Activated CD8-positive, alpha-beta T cell treated with anti-CD3 and anti-CD28 coated beads for 36 hours (primary cell): ENCODE data around the gene PTOV1. TPM values are rescaled to one million over a fixed set of nuclear protein-coding genes. Genes with fewer than 3 reads are reported as not detected.

ENCODE experiments used
- ATAC-seq: fragments of 200-7000 bp; cut with Tn5 transposase; one replicate; pipeline ENCODE4 v1.10.0; 2021; ENCODE audit warnings: mild to moderate bottlenecking, moderate library complexity
- CTCF ChIA-PET: fragments of 350-600 bp; sonication (Branson Sonifier 250); formaldehyde crosslinking; loops from one replicate; lab custom pipeline; 2021; ENCODE audit warnings: antibody characterized with exemption; lab: Charles Lee
- POLR2A ChIA-PET: fragments of 350-600 bp; sonication (Branson Sonifier 250); formaldehyde crosslinking; loops from one replicate; lab custom pipeline; 2021; ENCODE audit warnings: antibody characterized with exemption; lab: Charles Lee
- DNase-seq: peaks from one replicate; pipeline ENCODE4 v3.0.0-alpha.2; 2020
- H3K27ac Mint-ChIP-seq: one replicate; pipeline ENCODE4 v1.8.0; 2021; ENCODE audit warnings: mild to moderate bottlenecking, mixed read lengths
- H3K27me3 Mint-ChIP-seq: one replicate; pipeline ENCODE4 v1.8.0; 2021; ENCODE audit warnings: mixed read lengths
- H3K36me3 Mint-ChIP-seq: one replicate; pipeline ENCODE4 v1.8.0; 2021; ENCODE audit warnings: low read depth, mixed read lengths
- H3K4me1 Mint-ChIP-seq: one replicate; pipeline ENCODE4 v1.8.0; 2021; ENCODE audit warnings: low read depth, mixed read lengths
- H3K4me3 Mint-ChIP-seq: one replicate; pipeline ENCODE4 v1.8.0; 2021; ENCODE audit warnings: mild to moderate bottlenecking, moderate library complexity, mixed read lengths
- H3K9me3 Mint-ChIP-seq: one replicate; pipeline ENCODE4 v1.8.0; 2021; ENCODE audit warnings: mixed read lengths
- intact Hi-C: fragments of 100-400 bp; cut with micrococcal nuclease; formaldehyde crosslinking; loops from one replicate; pipeline ENCODE4 v1.10.0; 2022
- total RNA-seq, 2 experiments: library from RNA; stranded (reverse); gene quantifications; one replicate each; pipeline ENCODE4 v1.2.3, GENCODE V29; 2021
- TF ChIP-seq, protein P1 (sequence below): fragments of 200-600 bp; IDR thresholded peaks from one replicate; pipeline ENCODE4 v1.8.0; 2022; ENCODE audit warnings: antibody characterized with exemption, mild to moderate bottlenecking

PTOV1 gene
- total RNA-seq, 2 experiments from 2014 or later = 87.4 to 88.5 TPM

- ATAC-seq (no peak), DNase-seq (no peak)
- Mint-ChIP-seq H3K27me3 (no peaks in the 10 kb centered on the region), H3K4me1 (peaks cover 11% of the 10 kb centered on the region), H3K4me3 (no peak overlapping the region), H3K9me3 (no peaks in the 10 kb centered on the region), H3K36me3 (peaks cover 6% of the 10 kb centered on the region), H3K27ac (no peak overlapping the region)
- TF ChIP-seq, protein P1, sequence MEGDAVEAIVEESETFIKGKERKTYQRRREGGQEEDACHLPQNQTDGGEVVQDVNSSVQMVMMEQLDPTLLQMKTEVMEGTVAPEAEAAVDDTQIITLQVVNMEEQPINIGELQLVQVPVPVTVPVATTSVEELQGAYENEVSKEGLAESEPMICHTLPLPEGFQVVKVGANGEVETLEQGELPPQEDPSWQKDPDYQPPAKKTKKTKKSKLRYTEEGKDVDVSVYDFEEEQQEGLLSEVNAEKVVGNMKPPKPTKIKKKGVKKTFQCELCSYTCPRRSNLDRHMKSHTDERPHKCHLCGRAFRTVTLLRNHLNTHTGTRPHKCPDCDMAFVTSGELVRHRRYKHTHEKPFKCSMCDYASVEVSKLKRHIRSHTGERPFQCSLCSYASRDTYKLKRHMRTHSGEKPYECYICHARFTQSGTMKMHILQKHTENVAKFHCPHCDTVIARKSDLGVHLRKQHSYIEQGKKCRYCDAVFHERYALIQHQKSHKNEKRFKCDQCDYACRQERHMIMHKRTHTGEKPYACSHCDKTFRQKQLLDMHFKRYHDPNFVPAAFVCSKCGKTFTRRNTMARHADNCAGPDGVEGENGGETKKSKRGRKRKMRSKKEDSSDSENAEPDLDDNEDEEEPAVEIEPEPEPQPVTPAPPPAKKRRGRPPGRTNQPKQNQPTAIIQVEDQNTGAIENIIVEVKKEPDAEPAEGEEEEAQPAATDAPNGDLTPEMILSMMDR = no peak
- intact Hi-C loops = no loop called here
- ChIA-PET CTCF (no interaction called here), POLR2A (interaction anchor here (0.8 kb wide), 1 partner anchor 10 kb away, joined by 4 read pairs; the partner anchor contains the start of gene FUZ)
These were observed 27.5 kb upstream of the PTOV1 start for GRCh38 chr19:49823472-49823871.

DNA sequence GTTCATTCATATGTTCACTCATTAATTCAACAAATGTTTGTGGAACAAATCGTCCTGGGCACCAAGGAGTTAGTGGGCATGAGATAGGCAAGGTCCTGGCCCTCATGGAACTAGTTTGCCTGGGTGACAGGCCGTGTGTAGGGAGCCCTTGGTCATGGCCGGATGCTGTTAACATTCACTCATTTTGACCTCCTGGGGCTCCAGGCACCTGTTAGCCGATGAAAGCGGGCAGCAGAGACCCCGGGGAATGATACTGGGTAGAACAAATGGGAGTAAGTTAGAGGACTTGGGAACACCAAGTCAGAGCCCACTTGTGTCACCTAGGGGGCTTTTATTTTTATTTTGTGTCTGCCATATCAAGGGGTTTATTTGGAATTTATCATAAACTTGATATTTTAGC, 26.3 kb upstream of the PTOV1 start:
- H3K9me3 Mint-ChIP-seq = no peaks in the 10 kb centered on the region
- H3K27me3 Mint-ChIP-seq = no peaks in the 10 kb centered on the region
- CTCF ChIA-PET = interaction anchor here (1.4 kb wide), 1 partner anchor 11 kb away, joined by 3 read pairs; the partner anchor contains the start of gene FUZ
- TF ChIP-seq, protein P1 = no peak
- ATAC-seq (no peak), DNase-seq (no peak)
- H3K4me3 Mint-ChIP-seq = no peak overlapping the region
- no peak overlapping the region for H3K27ac Mint-ChIP-seq
- intact Hi-C loops = no loop called here
- H3K4me1 Mint-ChIP-seq = peaks cover 6% of the 10 kb centered on the region
- peaks cover 6% of the 10 kb centered on the region for H3K36me3 Mint-ChIP-seq
- POLR2A ChIA-PET = no interaction called here

DNA sequence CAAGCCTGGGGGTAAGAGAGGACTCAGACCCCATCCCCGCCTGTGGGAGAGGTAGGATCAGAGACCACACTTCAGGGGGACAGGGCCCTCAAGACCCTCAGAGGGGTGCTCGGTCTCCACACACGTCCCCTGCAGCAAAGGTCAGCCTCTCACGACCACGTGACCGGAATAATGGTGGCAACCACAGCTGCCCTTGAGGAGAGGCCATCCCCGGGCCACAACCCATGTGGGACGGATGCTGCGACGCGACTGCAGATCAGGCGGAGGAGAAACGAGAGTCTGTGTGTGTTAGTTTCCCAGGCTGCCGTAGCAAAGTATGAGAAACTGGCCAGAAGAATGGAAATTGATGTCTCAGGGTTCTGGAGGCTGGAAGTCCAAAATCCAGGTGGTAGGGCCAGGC, 23.9 kb upstream of the PTOV1 start:
- ChIA-PET POLR2A (no interaction called here), CTCF (no interaction called here)
- DNase-seq = no peak
- no peak for ATAC-seq
- no peak overlapping the region for H3K4me3 Mint-ChIP-seq
- no peaks in the 10 kb centered on the region for H3K9me3 Mint-ChIP-seq
- H3K27ac Mint-ChIP-seq = no peak overlapping the region
- peaks cover 3% of the 10 kb centered on the region for H3K4me1 Mint-ChIP-seq
- TF ChIP-seq, protein P1 = no peak
- intact Hi-C loops = no loop called here
- H3K27me3 Mint-ChIP-seq = no peaks in the 10 kb centered on the region
- peaks cover 6% of the 10 kb centered on the region for H3K36me3 Mint-ChIP-seq

DNA sequence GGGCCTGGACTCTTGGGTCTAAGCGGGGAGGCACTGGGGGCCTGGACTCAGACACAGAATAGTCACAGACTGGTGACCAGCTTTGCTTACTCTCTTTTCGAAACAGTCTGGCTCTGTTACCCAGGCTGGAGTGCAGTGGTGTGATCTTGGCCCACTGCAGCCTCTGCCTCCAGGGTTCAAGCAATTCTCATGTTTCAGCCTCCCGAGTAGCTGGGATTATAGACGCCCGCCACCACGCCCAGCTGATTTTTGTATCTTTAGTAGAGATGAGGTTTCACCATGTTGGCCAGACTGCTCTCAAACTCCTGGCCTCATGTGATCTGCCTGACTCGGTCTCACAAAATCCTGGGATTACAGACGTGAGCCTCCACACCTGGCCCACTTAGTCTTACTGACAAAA, 21.8 kb upstream of the PTOV1 start:
- DNase-seq = no peak
- no peaks in the 10 kb centered on the region for H3K9me3 Mint-ChIP-seq
- H3K27ac Mint-ChIP-seq = no peak overlapping the region
- H3K36me3 Mint-ChIP-seq = peaks cover 2% of the 10 kb centered on the region
- ATAC-seq = no peak
- no peaks in the 10 kb centered on the region for H3K27me3 Mint-ChIP-seq
- TF ChIP-seq, protein P1 = no peak
- H3K4me1 Mint-ChIP-seq = no peaks in the 10 kb centered on the region
- ChIA-PET CTCF (no interaction called here), POLR2A (interaction anchor here (1.2 kb wide), 1 partner anchor 100 kb away, joined by 3 read pairs; the partner anchor contains the start of genes ATF5 and NUP62)
- no peak overlapping the region for H3K4me3 Mint-ChIP-seq
- intact Hi-C loops = no loop called here

- TF ChIP-seq, protein P1 = no peak
- H3K4me1 Mint-ChIP-seq = no peaks in the 10 kb centered on the region
These were observed 21.2 kb upstream of the PTOV1 start for GRCh38 chr19:49829721-49830120.

More at GRCh38 chr19:49829721-49830120, 21.2 kb upstream of the PTOV1 start:
- no peak for DNase-seq
- Mint-ChIP-seq H3K27ac (no peak overlapping the region), H3K9me3 (no peaks in the 10 kb centered on the region), H3K36me3 (peaks cover 2% of the 10 kb centered on the region), H3K4me3 (no peak overlapping the region), H3K27me3 (no peaks in the 10 kb centered on the region)
- intact Hi-C loops = no loop called here
- no peak for ATAC-seq
- POLR2A ChIA-PET = interaction anchor here (1.2 to 1.7 kb wide), 2 partner anchors 11 to 99 kb away, joined by 3 to 6 read pairs; partner anchors contain the start of genes ATF5, MED25 and NUP62
- CTCF ChIA-PET = no interaction called here
